Endothelial cell of umbilical vein (primary cell): ENCODE data around the gene DERL2. TPM values are rescaled to one million over a fixed set of nuclear protein-coding genes. Genes with fewer than 3 reads are reported as not detected.

Experiments used
- Bru-seq: library from RNA; stranded (reverse); fragments of 400-500 nt; gene quantifications from one replicate; lab custom pipeline; 2021; lab: Mats Ljungman, UMichigan
- BruChase-seq, 2 experiments: library from RNA; stranded (reverse); fragments of 400-500 nt; gene quantifications; one replicate each; lab custom pipeline; 2021; lab: Mats Ljungman, UMichigan
- BruUV-seq: library from RNA; stranded (reverse); fragments of 400-500 nt; replicated peaks from 2 replicates; lab custom pipeline; 2021; lab: Mats Ljungman, UMichigan
- CTCF ChIA-PET: fragments of 300-600, 350-600 bp; sonication (Branson Sonifier 250); formaldehyde crosslinking; loops from one replicate; lab custom pipeline; 2021; ENCODE audit warnings: antibody characterized with exemption, inconsistent platforms; lab: Charles Lee
- POLR2A ChIA-PET: fragments of 300-600, 350-600 bp; sonication (Branson Sonifier 250); formaldehyde crosslinking; loops from one replicate; lab custom pipeline; 2021; ENCODE audit warnings: antibody characterized with exemption, inconsistent platforms; lab: Charles Lee
- DNase-seq: peaks from one replicate; pipeline ENCODE4 v3.0.0-alpha.2; 2011; ENCODE audit warnings: low read depth, low spot score
- FAIRE-seq: peaks from 2 replicates; lab custom pipeline; 2011; peaks lifted over from hg19 to GRCh38; lab: Jason Lieb, UNC
- H2AFZ ChIP-seq: 2 replicates; pipeline ENCODE4 v1.6.0; 2012; ENCODE audit warnings: low read depth, low read length, control low read depth, inconsistent platforms
- H3K27ac ChIP-seq: 2 replicates; pipeline ENCODE4 v1.5.1; 2011; ENCODE audit warnings: low read depth, mild to moderate bottlenecking, control low read depth, low read length, moderate library complexity; ENCODE audit not compliant: insufficient read depth
- H3K27me3 ChIP-seq, 2 experiments: 2 replicates each; pipeline versions ENCODE4 v1.6.0 to v1.6.1; 2011; ENCODE audit warnings: low read length in 2 of 2, mixed read lengths in 1 of 2; ENCODE audit not compliant: control insufficient read depth in 2 of 2, insufficient read depth in 2 of 2
- H3K36me3 ChIP-seq, 2 experiments: 2 replicates in 1 of 2; 3 replicates in 1 of 2; pipeline ENCODE4 v1.5.1; 2011; ENCODE audit warnings: low read length in 2 of 2, mild to moderate bottlenecking in 1 of 2, moderate library complexity in 1 of 2; ENCODE audit not compliant: control insufficient read depth in 2 of 2, insufficient read depth in 2 of 2; ENCODE audit errors: extremely low read depth in 1 of 2
- H3K4me1 ChIP-seq: 3 replicates; pipeline ENCODE4 v1.5.1; 2011; ENCODE audit warnings: mild to moderate bottlenecking, low read length; ENCODE audit not compliant: control insufficient read depth, insufficient read depth; ENCODE audit errors: extremely low read depth
- H3K4me2 ChIP-seq: 2 replicates; pipeline ENCODE4 v1.6.1; 2011; ENCODE audit warnings: low read length, control low read depth, mixed read lengths; ENCODE audit not compliant: insufficient read depth
- H3K4me3 ChIP-seq, 3 experiments: fragments of 200-600 bp in 1 of 3; sonication (generic), shearing (Covaris generic) in 1 of 3; replicated peaks in 1 of 3; 2 replicates each; pipeline ENCODE4 v1.5.1; 2011 to 2016; ENCODE audit warnings: control low read depth in 3 of 3, low read length in 3 of 3, mild to moderate bottlenecking in 2 of 3, inconsistent platforms in 1 of 3, low read depth in 1 of 3, moderate library complexity in 1 of 3; ENCODE audit not compliant: insufficient read depth in 1 of 3
- H3K79me2 ChIP-seq: 2 replicates; pipeline ENCODE4 v1.6.0; 2012; ENCODE audit warnings: low read length, inconsistent platforms; ENCODE audit not compliant: control insufficient read depth, insufficient read depth
- H3K9ac ChIP-seq: replicated peaks from 2 replicates; pipeline ENCODE3; 2011; ENCODE audit warnings: low read length, control low read depth; ENCODE audit not compliant: insufficient read depth; ENCODE audit errors: extremely low read depth
- H3K9me1 ChIP-seq: replicated peaks from 3 replicates; pipeline ENCODE4 v1.6.0; 2011; ENCODE audit warnings: mild to moderate bottlenecking, low read length; ENCODE audit not compliant: control insufficient read depth, insufficient read depth; ENCODE audit errors: extremely low read depth
- H3K9me3 ChIP-seq: replicated peaks from 2 replicates; pipeline ENCODE4 v1.5.1; 2012; ENCODE audit warnings: low read length, inconsistent platforms; ENCODE audit not compliant: control insufficient read depth, insufficient read depth
- H4K20me1 ChIP-seq: replicated peaks from 2 replicates; pipeline ENCODE3; 2011; ENCODE audit warnings: mild to moderate bottlenecking, low read length; ENCODE audit not compliant: control insufficient read depth, insufficient read depth; ENCODE audit errors: extremely low read depth
- EZH2 ChIP-seq: IDR thresholded peaks from 2 replicates; pipeline ENCODE4 v1.6.1; 2012; ENCODE audit warnings: borderline replicate concordance, low read depth, mild to moderate bottlenecking, moderate library complexity, low read length, inconsistent platforms; ENCODE audit not compliant: severe bottlenecking
- FOS ChIP-seq: IDR thresholded peaks from 2 replicates; pipeline ENCODE4 v1.6.1; 2011; ENCODE audit warnings: mild to moderate bottlenecking, low read length, moderate library complexity, borderline replicate concordance; ENCODE audit not compliant: insufficient read depth
- GATA2 ChIP-seq: IDR thresholded peaks from 2 replicates; pipeline ENCODE4 v1.7.0; 2011; ENCODE audit warnings: low read depth, mild to moderate bottlenecking, moderate library complexity, mixed read lengths, low read length; ENCODE audit not compliant: insufficient read length, insufficient read depth
- JUN ChIP-seq: IDR thresholded peaks from 2 replicates; pipeline ENCODE4 v1.6.1; 2011; ENCODE audit warnings: borderline replicate concordance, low read depth; ENCODE audit not compliant: insufficient read length, insufficient read depth
- MYC ChIP-seq: IDR thresholded peaks from one replicate; pipeline ENCODE4 v1.6.1; 2011; ENCODE audit warnings: mild to moderate bottlenecking, low read depth, low read length
- POLR2A ChIP-seq: IDR thresholded peaks from 2 replicates; pipeline ENCODE4 v1.6.1; 2012; ENCODE audit warnings: low read depth, mild to moderate bottlenecking, control low read depth, low read length
- POLR2AphosphoS5 ChIP-seq: IDR thresholded peaks from 2 replicates; pipeline ENCODE4 v1.6.1; 2012; ENCODE audit warnings: low read depth, mild to moderate bottlenecking, control low read depth, low read length, moderate library complexity; ENCODE audit not compliant: insufficient read depth
- dilution Hi-C: fragments of 300-500 bp; cut with MboI; formaldehyde crosslinking; loops from one replicate; pipeline ENCODE4 v1.15.0; 2019; ENCODE audit warnings: low sequenced_read_pairs; ENCODE audit not compliant: extremely low pct_ligation_motif_present
- intact Hi-C: fragments of 100-400 bp; cut with micrococcal nuclease; formaldehyde crosslinking; loops from one replicate; pipeline ENCODE4 v1.10.0; 2022
- long read RNA-seq: library from polyadenylated mRNA; stranded (forward); transcript quantifications from one replicate; pipeline ENCODE4 v2.0.0, GENCODE V29; 2021
- polyA minus RNA-seq, 3 experiments: library from RNA; depleted of rRNA, polyadenylated mRNA; stranded (reverse); fragments of >200 nt; gene quantifications; 1 replicate in 1 of 3; 2 replicates in 2 of 3; pipeline ENCODE4 v1.2.3, GENCODE V29; 2011
- polyA plus RNA-seq, 4 experiments: library from polyadenylated mRNA; depleted of rRNA in 3 of 4; stranded (reverse) in 3 of 4; unstranded in 1 of 4; fragments of >200 nt; gene quantifications; 2 replicates each; pipeline versions ENCODE4 v1.2.1 to v1.2.3, GENCODE V29; 2011 to 2012; ENCODE audit warnings: missing spikeins in 1 of 4
- total RNA-seq: library from RNA; stranded (reverse); gene quantifications from 2 replicates; pipeline ENCODE4 v1.2.3, GENCODE V29; 2021
- TF ChIP-seq, protein P1 (sequence below), 2 donors: IDR thresholded peaks; 1 replicate in 1 of 2; 2 replicates in 1 of 2; pipeline ENCODE4 v1.5.1; 2011; ENCODE audit warnings: low read length in 2 of 2, mild to moderate bottlenecking in 2 of 2, moderate library complexity in 2 of 2, control low read depth in 1 of 2, inconsistent platforms in 1 of 2, low read depth in 1 of 2; ENCODE audit not compliant: insufficient read depth in 1 of 2; ENCODE audit errors: extremely low read depth in 1 of 2
- TF ChIP-seq, protein P2 (sequence below): IDR thresholded peaks from 2 replicates; pipeline ENCODE4 v1.6.1; 2011; ENCODE audit not compliant: insufficient read depth, insufficient read length

DERL2 gene
- total RNA-seq (72.4 and 84.5 TPM in 2 replicates), polyA plus RNA-seq (84.7 and 117 TPM in 2 replicates), polyA minus RNA-seq (47.2 and 48.8 TPM in 2 replicates), Bru-seq, nascent RNA (percentile 92 among the genes with signal in this experiment), BruChase-seq, experiment 1, labeled RNA remaining after a 6-hour chase (percentile 86 among the genes with signal in this experiment), BruChase-seq, experiment 2, labeled RNA remaining after a 2-hour chase (percentile 91 among the genes with signal in this experiment)
- polyA plus RNA-seq (2011; cell fraction: cytosol; rRNA removed), result 79.6 and 88.7 TPM in 2 replicates
- polyA plus RNA-seq (2011; cell fraction: nucleus; rRNA removed), result 79.3 and 94.5 TPM in 2 replicates
- polyA plus RNA-seq (2012), result 77.4 and 94.8 TPM in 2 replicates
- polyA minus RNA-seq (2011; cell fraction: cytosol; rRNA and poly(A)+ RNA removed), result 57.2 TPM
- polyA minus RNA-seq (2011; cell fraction: nucleus; rRNA and poly(A)+ RNA removed), result 34.2 and 41.7 TPM in 2 replicates
- long read RNA-seq, full-length matches to known transcripts, result 276 of 345 reads
- long read RNA-seq, partial matches to known transcripts, result 0 of 345 reads
- long read RNA-seq, other reads (novel, unspliced or antisense), result 69 of 345 reads

DNA sequence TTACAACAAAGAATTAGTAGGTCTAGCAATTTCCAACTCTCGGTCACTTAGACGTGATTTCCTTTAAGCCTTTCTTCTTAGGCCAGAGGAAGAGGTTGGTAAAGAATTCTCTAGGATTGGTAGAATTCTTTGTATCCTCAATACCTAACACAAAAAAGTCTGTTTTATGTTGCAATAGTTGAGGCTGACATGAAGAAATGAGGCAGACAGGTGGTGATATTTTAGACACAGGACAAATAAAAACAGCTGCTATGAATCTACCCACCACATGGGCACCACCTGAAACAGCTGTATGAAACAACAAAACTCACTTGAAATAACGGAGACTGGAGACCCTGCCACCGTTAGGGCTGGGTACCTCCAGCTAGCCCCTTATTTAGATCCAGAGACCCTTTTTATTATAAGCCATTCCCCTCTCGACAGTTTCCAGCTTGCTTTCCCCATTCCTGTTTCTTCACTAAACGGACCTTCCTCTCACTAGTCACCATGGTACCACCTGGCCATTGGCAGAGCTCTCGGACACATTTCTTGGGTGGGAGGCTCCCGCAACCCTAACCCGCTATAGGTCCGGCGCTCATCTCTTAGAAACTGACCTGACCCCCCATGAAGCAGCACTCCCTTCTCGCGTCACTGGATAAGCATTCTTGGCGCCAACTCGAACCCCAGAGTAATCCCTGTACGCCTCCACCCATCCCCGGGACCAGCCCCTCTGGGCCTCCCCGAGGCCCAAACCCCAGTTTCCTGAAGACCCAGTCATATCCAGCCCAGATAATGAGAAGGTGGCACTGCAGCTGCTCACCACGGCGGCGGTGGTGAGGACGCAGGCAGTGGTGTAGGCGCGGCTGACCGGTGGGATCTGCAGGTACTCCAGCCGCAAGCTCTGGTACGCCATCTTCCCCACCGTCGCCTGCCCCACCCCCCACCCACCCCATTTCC, at the start of gene DERL2:
Gene DERL2 (minus strand): TSS at position 909 of the 936 bp plus-strand sequence. CDS start 17 bp downstream, at position 892.
- ChIA-PET CTCF (interaction anchor here (0.6 to 2.6 kb wide), 6 partner anchors 8 to 47 kb away, joined by 3 to 9 read pairs (median 4); partner anchors contain the start of genes C1QBP and DHX33), POLR2A (interaction anchor here (0.8 to 1.9 kb wide), 9 partner anchors 9 to 1099 kb away, joined by 3 to 13 read pairs (median 3); partner anchors contain the start of genes DHX33, NLRP1, NUP88 and RPAIN)
- Histone ChIP-seq H3K9me3 (no peaks in the 10 kb centered on the region), H3K9ac (peak within 1 kb of the TSS; percentile 98), H3K9me1 (no peaks in the 10 kb centered on the region), H3K36me3 (peaks cover 10 to 31% of the 10 kb centered on the region in 2 experiments), H4K20me1 (no peaks in the 10 kb centered on the region), H3K27me3 (no peaks in the 10 kb centered on the region), H2AFZ (peak within 1 kb of the TSS; percentile 95), H3K79me2 (peaks cover 65% of the 10 kb centered on the region), H3K4me3 (peak within 1 kb of the TSS; percentile 95 to 98 (median 96)), H3K4me1 (peaks cover 20% of the 10 kb centered on the region), H3K4me2 (peak within 1 kb of the TSS; percentile 88), H3K27ac (peak within 1 kb of the TSS; percentile 95)
- DNase-seq, result no peak
- no peak for FAIRE-seq
- TF ChIP-seq MYC (no peak), FOS (no peak), EZH2 (no peak), POLR2AphosphoS5 (peak; percentile 64), POLR2A (peak; percentile 69), GATA2 (no peak), JUN (no peak)
- TF ChIP-seq, protein P1, sequence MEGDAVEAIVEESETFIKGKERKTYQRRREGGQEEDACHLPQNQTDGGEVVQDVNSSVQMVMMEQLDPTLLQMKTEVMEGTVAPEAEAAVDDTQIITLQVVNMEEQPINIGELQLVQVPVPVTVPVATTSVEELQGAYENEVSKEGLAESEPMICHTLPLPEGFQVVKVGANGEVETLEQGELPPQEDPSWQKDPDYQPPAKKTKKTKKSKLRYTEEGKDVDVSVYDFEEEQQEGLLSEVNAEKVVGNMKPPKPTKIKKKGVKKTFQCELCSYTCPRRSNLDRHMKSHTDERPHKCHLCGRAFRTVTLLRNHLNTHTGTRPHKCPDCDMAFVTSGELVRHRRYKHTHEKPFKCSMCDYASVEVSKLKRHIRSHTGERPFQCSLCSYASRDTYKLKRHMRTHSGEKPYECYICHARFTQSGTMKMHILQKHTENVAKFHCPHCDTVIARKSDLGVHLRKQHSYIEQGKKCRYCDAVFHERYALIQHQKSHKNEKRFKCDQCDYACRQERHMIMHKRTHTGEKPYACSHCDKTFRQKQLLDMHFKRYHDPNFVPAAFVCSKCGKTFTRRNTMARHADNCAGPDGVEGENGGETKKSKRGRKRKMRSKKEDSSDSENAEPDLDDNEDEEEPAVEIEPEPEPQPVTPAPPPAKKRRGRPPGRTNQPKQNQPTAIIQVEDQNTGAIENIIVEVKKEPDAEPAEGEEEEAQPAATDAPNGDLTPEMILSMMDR (IDR thresholded peaks at IDR 0.05; ENCODE audit: extremely low read depth in 1 of 2, insufficient read depth in 1 of 2, low read depth in 1 of 2, low read length in 2 of 2), result no peak
- TF ChIP-seq, protein P2, sequence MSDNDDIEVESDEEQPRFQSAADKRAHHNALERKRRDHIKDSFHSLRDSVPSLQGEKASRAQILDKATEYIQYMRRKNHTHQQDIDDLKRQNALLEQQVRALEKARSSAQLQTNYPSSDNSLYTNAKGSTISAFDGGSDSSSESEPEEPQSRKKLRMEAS, result no peak
- TSS peak; percentile 23 for BruUV-seq
- intact Hi-C loops, result loop anchor here (1.0 to 5.0 kb wide), 5 partner anchors 16 to 957 kb away; partner anchors contain the start of genes NLRP1, NUP88 and PIMREG
- dilution Hi-C loops, result no loop called here
